SK-N-SH (cell line): ENCODE results near the gene CACNA2D1. TPM values are rescaled to one million over a fixed set of nuclear protein-coding genes. Genes with fewer than 3 reads are reported as not detected.

Experiments used
- CTCF ChIA-PET: fragments of 300-600, 350-600 bp; formaldehyde crosslinking; extraction: SDS; loops from one replicate; lab custom pipeline; 2021; lab: Yijun Ruan, JAX
- POLR2A ChIA-PET: fragments of 350-600 bp; sonication (Branson Sonifier 250); formaldehyde crosslinking; extraction: SDS; loops from one replicate; lab custom pipeline; 2020; ENCODE audit warnings: antibody characterized with exemption, inconsistent platforms; lab: Yijun Ruan, JAX
- DNase-seq: peaks from one replicate; pipeline ENCODE4 v3.0.0; 2012
- H2AFZ ChIP-seq: fragments of 200-600 bp; sonication (generic); 2 replicates; pipeline ENCODE4 v1.8.1; 2016; ENCODE audit warnings: antibody characterized with exemption, mild to moderate bottlenecking, low read depth
- H3F3A ChIP-seq: fragments of 200-600 bp; sonication (generic); replicated peaks from 2 replicates; pipeline ENCODE3; 2016; ENCODE audit warnings: antibody characterized with exemption, mild to moderate bottlenecking; ENCODE audit not compliant: insufficient read depth
- H3K27ac ChIP-seq, 2 experiments: fragments of 200-500 bp in 1 of 2; fragments of 200-600 bp in 1 of 2; sonication (Bioruptor generic) in 1 of 2; sonication (generic), shearing (Covaris generic) in 1 of 2; 2 replicates each; pipeline versions ENCODE4 v1.5.1 to v1.6.1; 2014 to 2016; ENCODE audit warnings: low read depth in 2 of 2, inconsistent platforms in 1 of 2, low read length in 1 of 2, mild to moderate bottlenecking in 1 of 2, mixed read lengths in 1 of 2
- H3K27me3 ChIP-seq: fragments of 200-600 bp; sonication (generic), shearing (Covaris generic); 2 replicates; pipeline ENCODE4 v1.6.1; 2016; ENCODE audit warnings: mixed run types; ENCODE audit not compliant: insufficient read depth
- H3K36me3 ChIP-seq, 2 experiments: fragments of 200-500 bp in 1 of 2; fragments of 200-600 bp in 1 of 2; sonication (Bioruptor generic) in 1 of 2; sonication (generic) in 1 of 2; replicated peaks in 1 of 2; 2 replicates each; pipeline versions ENCODE3 to v1.5.1; 2014 to 2016; ENCODE audit warnings: low read length in 1 of 2, mild to moderate bottlenecking in 1 of 2; ENCODE audit not compliant: insufficient read depth in 2 of 2, control insufficient read depth in 1 of 2
- H3K4me1 ChIP-seq, 2 experiments: fragments of 200-500 bp in 1 of 2; fragments of 200-600 bp in 1 of 2; sonication (Bioruptor generic) in 1 of 2; sonication (generic), shearing (Covaris generic) in 1 of 2; 2 replicates each; pipeline versions ENCODE4 v1.5.1 to v1.6.1; 2014 to 2016; ENCODE audit warnings: low read depth in 1 of 2, low read length in 1 of 2, mixed run types in 1 of 2; ENCODE audit not compliant: insufficient read depth in 2 of 2, control insufficient read depth in 1 of 2
- H3K4me2 ChIP-seq: fragments of 200-600 bp; sonication (generic), shearing (Covaris generic); 2 replicates; pipeline ENCODE4 v1.6.1; 2017; ENCODE audit warnings: mixed run types
- H3K4me3 ChIP-seq, 2 experiments: fragments of 200-500 bp in 1 of 2; fragments of 200-600 bp in 1 of 2; sonication (Bioruptor generic) in 1 of 2; sonication (generic), shearing (Covaris generic) in 1 of 2; 2 replicates each; pipeline versions ENCODE4 v1.5.1 to v1.8.1; 2014 to 2016; ENCODE audit warnings: low read depth in 2 of 2, inconsistent platforms in 1 of 2, low read length in 1 of 2, mild to moderate bottlenecking in 1 of 2, mixed read lengths in 1 of 2, moderate library complexity in 1 of 2
- H3K79me2 ChIP-seq: fragments of 200-600 bp; sonication (generic); 2 replicates; pipeline ENCODE4 v1.8.1; 2017; ENCODE audit warnings: mild to moderate bottlenecking; ENCODE audit not compliant: insufficient read depth
- H3K9ac ChIP-seq: fragments of 200-600 bp; sonication (generic); 2 replicates; pipeline ENCODE4 v1.6.1; 2017; ENCODE audit warnings: mixed run types
- H3K9me2 ChIP-seq: fragments of 200-600 bp; sonication (generic); 2 replicates; pipeline ENCODE4 v1.6.1; 2017; ENCODE audit warnings: mixed run types
- H3K9me3 ChIP-seq: fragments of 200-600 bp; sonication (generic); 2 replicates; pipeline ENCODE4 v1.6.1; 2017; ENCODE audit warnings: mixed run types, mild to moderate bottlenecking, moderate library complexity
- H4K20me1 ChIP-seq: fragments of 200-600 bp; sonication (generic); 2 replicates; pipeline ENCODE4 v1.6.1; 2017; ENCODE audit warnings: mild to moderate bottlenecking, mixed run types; ENCODE audit not compliant: insufficient read depth
- CHD2 ChIP-seq: fragments of 150-350 bp; IDR thresholded peaks from 2 replicates; pipeline ENCODE4 v1.6.1; 2018; ENCODE audit warnings: low read length; ENCODE audit not compliant: partially characterized antibody
- FOSL2 ChIP-seq: IDR thresholded peaks from 2 replicates; pipeline ENCODE4 v1.4.0; 2012; ENCODE audit warnings: low read depth, mild to moderate bottlenecking, moderate library complexity, borderline replicate concordance
- FOXJ3 ChIP-seq: sonication (generic); formaldehyde crosslinking; IDR thresholded peaks from 2 replicates; pipeline ENCODE4 v1.5.1; 2020; ENCODE audit warnings: mild to moderate bottlenecking, missing genetic modification reagents
- GABPA ChIP-seq: IDR thresholded peaks from 2 replicates; pipeline ENCODE4 v1.4.0; 2012; ENCODE audit warnings: low read depth, mild to moderate bottlenecking
- GATA2 ChIP-seq: sonication (generic); formaldehyde crosslinking; IDR thresholded peaks from 2 replicates; pipeline ENCODE4 v1.5.0; 2020; ENCODE audit warnings: mild to moderate bottlenecking, missing genetic modification reagents
- IRF3 ChIP-seq: fragments of 150-350 bp; IDR thresholded peaks from 2 replicates; pipeline ENCODE4 v1.6.1; 2016; ENCODE audit warnings: mild to moderate bottlenecking, low read depth, low read length
- JUND ChIP-seq: IDR thresholded peaks from 2 replicates; pipeline ENCODE4 v1.4.0; 2012
- MXI1 ChIP-seq: IDR thresholded peaks from 2 replicates; pipeline ENCODE4 v1.6.1; 2012; ENCODE audit warnings: mild to moderate bottlenecking, low read depth, low read length, improper control_type of control experiment
- NFIC ChIP-seq: IDR thresholded peaks from 2 replicates; pipeline ENCODE4 v1.4.0; 2012; ENCODE audit warnings: borderline replicate concordance
- NRF1 ChIP-seq: IDR thresholded peaks from 2 replicates; pipeline ENCODE4 v1.6.1; 2012; ENCODE audit warnings: low read depth, mild to moderate bottlenecking, low read length
- POLR2AphosphoS5 ChIP-seq: IDR thresholded peaks from 2 replicates; pipeline ENCODE4 v1.6.1; 2012; ENCODE audit warnings: low read depth, low read length
- RAD21 ChIP-seq: IDR thresholded peaks from 2 replicates; pipeline ENCODE4 v1.6.1; 2012; ENCODE audit warnings: mild to moderate bottlenecking, low read length
- RCOR1 ChIP-seq: fragments of 150-350 bp; IDR thresholded peaks from 2 replicates; pipeline ENCODE4 v1.6.1; 2017; ENCODE audit warnings: antibody characterized with exemption, low read length
- RXRA ChIP-seq: IDR thresholded peaks from 2 replicates; pipeline ENCODE4 v1.4.0; 2012; ENCODE audit warnings: low read depth, mild to moderate bottlenecking, borderline replicate concordance
- SMC3 ChIP-seq: IDR thresholded peaks from 2 replicates; pipeline ENCODE4 v1.6.1; 2012; ENCODE audit warnings: low read depth, low read length, improper control_type of control experiment
- TAF1 ChIP-seq: IDR thresholded peaks from 2 replicates; pipeline ENCODE4 v1.6.1; 2012; ENCODE audit warnings: low read depth, mild to moderate bottlenecking, low read length, moderate library complexity, borderline replicate concordance
- TCF12 ChIP-seq: IDR thresholded peaks from 2 replicates; pipeline ENCODE4 v1.4.0; 2012
- TEAD4 ChIP-seq: IDR thresholded peaks from 2 replicates; pipeline ENCODE4 v1.4.0; 2012; ENCODE audit warnings: mild to moderate bottlenecking, borderline replicate concordance; ENCODE audit not compliant: insufficient read depth
- WGBS: methylation state at CpG from one replicate; pipeline ENCODE4 v1.1.6; 2017; ENCODE audit warnings: low lambda C conversion rate; 5-methylcytosine and 5-hydroxymethylcytosine counted together
- polyA plus RNA-seq, 3 experiments: library from polyadenylated mRNA; depleted of rRNA; stranded (reverse); fragments of >200 nt; gene quantifications; 2 replicates each; pipeline ENCODE4 v1.2.3, GENCODE V29; 2012
- TF ChIP-seq, protein P1 (sequence below): IDR thresholded peaks from 2 replicates; pipeline ENCODE4 v1.4.0; 2012; ENCODE audit warnings: low read depth

CACNA2D1 gene
- polyA plus RNA-seq, 1 of the 3 experiments (the other 2 are of a cell fraction), result 3.4 TPM

DNA sequence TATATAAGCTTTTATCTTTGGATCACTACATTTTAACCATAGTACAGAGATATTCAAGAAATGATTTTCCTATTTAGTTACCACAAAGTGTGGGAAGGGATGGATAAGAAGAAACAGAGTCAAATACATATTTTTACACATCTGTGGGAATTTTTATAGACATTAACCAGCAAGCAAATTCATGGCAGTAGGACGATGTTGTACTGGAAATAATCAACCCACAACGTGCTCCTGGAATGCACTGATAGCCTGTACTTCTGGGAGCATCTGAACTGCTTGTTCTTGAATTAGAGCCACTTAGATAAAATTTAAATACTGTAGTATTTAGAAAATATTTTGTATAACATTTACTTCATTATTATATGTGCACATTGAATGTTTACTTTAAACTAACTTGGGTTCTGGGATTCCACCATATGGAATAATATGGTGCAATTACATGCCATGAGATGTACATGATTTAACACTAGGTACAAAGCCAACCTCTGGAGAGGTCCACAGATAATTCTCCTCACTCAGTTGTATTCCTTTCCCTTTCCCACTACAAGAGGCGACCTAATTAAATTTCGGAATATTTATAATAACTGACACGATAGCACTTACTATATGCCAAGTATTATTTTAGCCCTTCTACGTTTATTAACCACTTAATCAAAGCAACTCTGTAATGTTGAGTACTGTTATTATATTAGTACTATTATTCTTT, 508.8 kb downstream of the CACNA2D1 start:
- H2AFZ ChIP-seq, result no peak overlapping the region
- 0 out of 4 replicates have a peak, but pooled peaks cover 0 to under 1% of the 10 kb centered on the region in 2 experiments for H3K4me1 ChIP-seq
- no peak overlapping the region for H3K9ac ChIP-seq
- CTCF ChIA-PET, result no interaction called here
- no peak overlapping the region for H3K27ac ChIP-seq
- DNase-seq, result no peak
- no peak overlapping the region for H3K4me3 ChIP-seq
- H3K79me2 ChIP-seq, result no peaks in the 10 kb centered on the region
- H3K9me3 ChIP-seq, result no peaks in the 10 kb centered on the region
- no peak overlapping the region for H3K4me2 ChIP-seq
- H4K20me1 ChIP-seq, result no peaks in the 10 kb centered on the region
- TF ChIP-seq NFIC (no peak), TEAD4 (no peak), MXI1 (no peak)
- TF ChIP-seq, all 33 proteins: peak for 0
- no peaks in the 10 kb centered on the region for H3K36me3 ChIP-seq
- WGBS, result 87% methylated on average over 6 of the region's 6 CpGs
- H3F3A ChIP-seq, result no peaks in the 10 kb centered on the region
- POLR2A ChIA-PET, result no interaction called here
- H3K27me3 ChIP-seq, result no peaks in the 10 kb centered on the region
- H3K9me2 ChIP-seq, result no peaks in the 10 kb centered on the region

DNA sequence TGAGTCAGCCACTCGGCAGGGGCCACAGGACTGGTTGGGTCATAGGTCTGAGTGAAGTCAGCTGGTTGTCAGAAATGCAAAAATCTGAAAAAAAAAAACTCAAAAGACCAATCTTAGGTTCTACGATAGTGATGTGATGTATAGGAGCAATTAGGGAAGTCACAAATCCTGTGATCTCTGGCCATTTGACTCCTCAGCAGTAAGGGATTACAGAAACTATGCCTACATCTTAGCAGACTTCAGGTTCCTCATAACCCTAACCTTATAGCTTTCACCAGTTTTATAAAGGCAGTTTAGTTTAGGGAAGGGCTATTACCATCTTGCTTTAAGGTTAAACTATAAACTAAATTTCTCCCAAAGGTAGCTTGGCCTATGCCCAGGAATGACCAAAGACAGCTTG, 510.6 kb downstream of the CACNA2D1 start:
- ChIA-PET POLR2A (no interaction called here), CTCF (no interaction called here)
- no peak overlapping the region for H3K4me3 ChIP-seq
- no peak overlapping the region for H3K4me2 ChIP-seq
- no peak for DNase-seq
- H3K9me2 ChIP-seq, result no peaks in the 10 kb centered on the region
- WGBS, result 85% methylated on average over 2 of the region's 2 CpGs
- no peaks in the 10 kb centered on the region for H3K79me2 ChIP-seq
- H3K36me3 ChIP-seq, result no peaks in the 10 kb centered on the region
- no peaks in the 10 kb centered on the region for H4K20me1 ChIP-seq
- no peak overlapping the region for H2AFZ ChIP-seq
- H3K27me3 ChIP-seq, result no peaks in the 10 kb centered on the region
- no peak overlapping the region for H3K27ac ChIP-seq
- TF ChIP-seq FOXJ3 (CRISPR knock-in tag) (no peak), RAD21 (no peak), TAF1 (no peak), SMC3 (no peak), TCF12 (no peak), GATA2 (CRISPR knock-in tag) (no peak), MXI1 (no peak), FOSL2 (no peak), IRF3 (no peak), JUND (no peak), RXRA (no peak), RCOR1 (no peak), TEAD4 (no peak), GABPA (no peak), NRF1 (no peak), POLR2AphosphoS5 (no peak), CHD2 (no peak)
- TF ChIP-seq, protein P1, sequence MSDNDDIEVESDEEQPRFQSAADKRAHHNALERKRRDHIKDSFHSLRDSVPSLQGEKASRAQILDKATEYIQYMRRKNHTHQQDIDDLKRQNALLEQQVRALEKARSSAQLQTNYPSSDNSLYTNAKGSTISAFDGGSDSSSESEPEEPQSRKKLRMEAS, result no peak
- no peaks in the 10 kb centered on the region for H3K9me3 ChIP-seq
- H3K4me1 ChIP-seq, result peaks cover 0 to 4% of the 10 kb centered on the region in 2 experiments; a peak in 1 of 4 replicates
- H3K9ac ChIP-seq, result no peak overlapping the region
- H3F3A ChIP-seq, result peaks cover 5% of the 10 kb centered on the region
